22Rv1 (cell line): ENCODE results near the gene FARS2.

Experiments
- H3K27ac ChIP-seq: fragments of 450-650 bp; 2 replicates; pipeline ENCODE4 v1.5.1; 2017
- CTCF ChIP-seq: fragments of 450-650 bp; IDR thresholded peaks from 2 replicates; pipeline ENCODE4 v1.5.1; 2017; ENCODE audit warnings: mild to moderate bottlenecking
- ZFX ChIP-seq: fragments of 450-650 bp; IDR thresholded peaks from 2 replicates; pipeline ENCODE4 v1.6.1; 2017; ENCODE audit warnings: antibody characterized with exemption, borderline replicate concordance

FARS2 gene

GRCh38 chr6:5634525-5634924 is 373.2 kb downstream of the FARS2 start:
- no peak for TF ChIP-seq CTCF
- no peak for TF ChIP-seq ZFX
- no peak overlapping the region for H3K27ac ChIP-seq

GRCh38 chr6:5636210-5637030 is 375.1 kb downstream of the FARS2 start:
- TF ChIP-seq ZFX (no peak), CTCF (no peak)
- no peak overlapping the region for H3K27ac ChIP-seq

- no peak overlapping the region for H3K27ac ChIP-seq
- TF ChIP-seq CTCF (no peak), ZFX (no peak)
These were observed 376.4 kb downstream of the FARS2 start for GRCh38 chr6:5637714-5638113.

GRCh38 chr6:5638666-5639065 is 377.4 kb downstream of the FARS2 start:
- no peak for TF ChIP-seq CTCF
- no peak for TF ChIP-seq ZFX
- no peak overlapping the region for H3K27ac ChIP-seq

- TF ChIP-seq CTCF (no peak), ZFX (no peak)
- H3K27ac ChIP-seq = no peak overlapping the region
These were observed 377.9 kb downstream of the FARS2 start for GRCh38 chr6:5639193-5639592.

GRCh38 chr6:5640614-5641013 is 379.3 kb downstream of the FARS2 start:
- no peak overlapping the region for H3K27ac ChIP-seq
- TF ChIP-seq CTCF (no peak), ZFX (no peak)

GRCh38 chr6:5644523-5645185 is 383.3 kb downstream of the FARS2 start:
- no peak overlapping the region for H3K27ac ChIP-seq
- TF ChIP-seq ZFX = no peak
- no peak for TF ChIP-seq CTCF
